Diencephalon (tissue), 1 donor: Measurements from ENCODE around the gene SAMD9. TPM values are rescaled to one million over a fixed set of nuclear protein-coding genes. Genes with fewer than 3 reads are reported as not detected.

Experiments used
- total RNA-seq: library from RNA; depleted of rRNA; stranded (reverse); fragments of >200 nt; gene quantifications from one replicate; pipeline ENCODE4 v1.2.3, GENCODE V29; 2014

The SAMD9 gene
- total RNA-seq, result 3.2 TPM

GRCh38 chr7:93117852-93118530 is at the start of gene SAMD9:
SAMD9 (minus strand) TSS chr7:93117979; CDS start chr7:93106097, 11,882 bp downstream.

GRCh38 chr7:93148144-93148543 is 30.4 kb upstream of the SAMD9 start, which contains the start of gene SAMD9L:
SAMD9L (minus strand) TSS chr7:93148385; CDS start chr7:93135971, 12,414 bp downstream.

Other genes starting within 250 kb of the SAMD9 start
- gene SAMD9L, start 30.4 kb upstream of the SAMD9 start, total RNA-seq, result 4.4 TPM
- 0.23 TPM for gene HEPACAM2, start 108.5 kb upstream of the SAMD9 start, total RNA-seq
- gene VPS50, start 114.4 kb upstream of the SAMD9 start, total RNA-seq, result 98.5 TPM